Stomach (tissue), 9 donors: ENCODE results near the gene PANX1. TPM values are rescaled to one million over a fixed set of nuclear protein-coding genes. Genes with fewer than 3 reads are reported as not detected.
"Not testable (repeated sequence)": the region's sequence is repeated elsewhere in the genome, so short reads cannot be mapped to it uniquely, and the experiment has no call there.

Experiments used
- DNase-seq, 2 donors: peaks; one replicate each; pipeline versions ENCODE4 v3.0.0 to v3.0.0-alpha.2; 2013 to 2019
- H3K27ac ChIP-seq, 5 donors: fragments of 200-600 bp in 4 of 5; sonication (generic) in 4 of 5; one replicate each; pipeline ENCODE4 v1.5.1; 2013 to 2019; ENCODE audit warnings: mild to moderate bottlenecking in 1 of 5, moderate library complexity in 1 of 5
- H3K27me3 ChIP-seq, 3 donors: fragments of 200-600 bp; sonication (generic); one replicate each; pipeline ENCODE4 v1.5.1; 2017 to 2019; ENCODE audit warnings: mixed run types in 1 of 3
- H3K36me3 ChIP-seq, 4 donors: fragments of 200-600 bp; sonication (generic); 1 replicate in 3 of 4; 2 replicates in 1 of 4; pipeline ENCODE4 v1.5.1; 2016 to 2019
- H3K4me1 ChIP-seq, 4 donors: fragments of 200-600 bp; sonication (generic); one replicate each; pipeline ENCODE4 v1.5.1; 2016 to 2019
- H3K4me3 ChIP-seq, 4 donors: fragments of 200-600 bp; sonication (generic) in 3 of 4; one replicate each; pipeline ENCODE4 v1.5.1; 2016 to 2019; ENCODE audit warnings: mild to moderate bottlenecking in 1 of 4
- H3K9me3 ChIP-seq, 4 donors: fragments of 200-600 bp; sonication (generic); one replicate each; pipeline ENCODE4 v1.5.1; 2016 to 2019
- CTCF ChIP-seq, 7 experiments: fragments of 450-650 bp in 4 of 7; fragments of 200-600 bp in 3 of 7; sonication (generic) in 3 of 7; IDR thresholded peaks; one replicate each; pipeline ENCODE4 v1.5.1; 2016 to 2019; ENCODE audit warnings: antibody characterized with exemption in 7 of 7, control low read depth in 2 of 7, mild to moderate bottlenecking in 1 of 7
- EP300 ChIP-seq: sonication (generic); formaldehyde crosslinking; IDR thresholded peaks from one replicate; pipeline ENCODE4 v1.6.1; 2017; ENCODE audit warnings: antibody characterized with exemption
- POLR2A ChIP-seq, 4 donors: fragments of 450-650 bp; IDR thresholded peaks; one replicate each; pipeline ENCODE4 v1.6.1; 2016; ENCODE audit warnings: antibody characterized with exemption in 4 of 4, control low read depth in 2 of 4, mild to moderate bottlenecking in 1 of 4, moderate library complexity in 1 of 4
- POLR2AphosphoS5 ChIP-seq, 3 donors: sonication (generic); formaldehyde crosslinking; IDR thresholded peaks; one replicate each; pipeline ENCODE4 v1.6.1; 2016; ENCODE audit warnings: antibody characterized with exemption in 3 of 3
- WGBS, 5 donors: extraction: QIAGEN DNeasy Blood & Tissue Kit in 3 of 5; methylation state at CpG; one replicate each; pipeline versions ENCODE4 v1.1.5 to v1.1.7; 2013 to 2018; 5-methylcytosine and 5-hydroxymethylcytosine counted together
- intact Hi-C: fragments of 100-400 bp; cut with DNase I; formaldehyde crosslinking; loops from one replicate; pipeline ENCODE4 v1.15.1; 2023; ENCODE audit warnings: low total_unique reads
- polyA plus RNA-seq, 3 donors: library from polyadenylated mRNA; stranded (reverse); fragments of 200-250 nt; gene quantifications; one replicate each; pipeline ENCODE4 v1.2.3, GENCODE V29; 2013
- total RNA-seq, 5 donors: library from RNA; depleted of rRNA; stranded (reverse); fragments of >200 nt; gene quantifications; one replicate each; pipeline versions ENCODE4 v1.1.0 to v1.2.3, GENCODE V29; 2014 to 2016
- donor health status: healthy with polysubstance abuse.
- donor health status: Bipolar disorder and iron deficiency.
- donor health status: healthy.

The PANX1 gene
- total and polyA plus RNA-seq, 8 donors, result 1.2 to 41.1 (median 11.1) TPM

- intact Hi-C loops, result no loop called here
- Histone ChIP-seq H3K4me3 (no peak overlapping the region), H3K27me3 (no peaks in the 10 kb centered on the region), H3K36me3 (no peaks in the 10 kb centered on the region), H3K9me3 (no peaks in the 10 kb centered on the region), H3K27ac (no peak overlapping the region), H3K4me1 (peaks cover 0 to 11% (median 5%) of the 10 kb centered on the region in 4 donors)
- no peak for DNase-seq
- TF ChIP-seq CTCF (IDR thresholded peaks at IDR 0.05) (no peak), POLR2A (IDR thresholded peaks at IDR 0.05) (no peak), EP300 (no peak), POLR2AphosphoS5 (IDR thresholded peaks at IDR 0.05) (no peak)
Measured at GRCh38 chr11:94117871-94118270, 10.8 kb upstream of the PANX1 start.

GRCh38 chr11:94119676-94120075 lies 9.0 kb upstream of the PANX1 start:
- intact Hi-C loops, H3K9me3 ChIP-seq, H3K4me3 ChIP-seq, H3K36me3 ChIP-seq, H3K27me3 ChIP-seq, DNase-seq, H3K27ac ChIP-seq: not testable (repeated sequence)
- WGBS, 5 donors, result 77 to 99% (median 92%) methylated on average over 6 of the region's 6 CpGs
- H3K4me1 ChIP-seq, result peaks cover 0 to 11% (median 5%) of the 10 kb centered on the region in 4 donors

- H3K27me3 ChIP-seq, H3K4me3 ChIP-seq, H3K27ac ChIP-seq, H3K36me3 ChIP-seq, intact Hi-C loops, DNase-seq, H3K9me3 ChIP-seq: not testable (repeated sequence)
- H3K4me1 ChIP-seq, result peaks cover 0 to 11% (median 5%) of the 10 kb centered on the region in 4 donors
- WGBS, 5 donors, result 79 to 89% (median 82%) methylated on average over 2 of the region's 2 CpGs
Measured at GRCh38 chr11:94120516-94120915, 8.1 kb upstream of the PANX1 start.

GRCh38 chr11:94120946-94121345 lies 7.7 kb upstream of the PANX1 start:
- intact Hi-C loops, result no loop called here
- H3K9me3 ChIP-seq, result no peaks in the 10 kb centered on the region
- no peak for DNase-seq
- no peak overlapping the region for H3K27ac ChIP-seq
- H3K27me3 ChIP-seq, result no peaks in the 10 kb centered on the region
- no peak overlapping the region for H3K4me3 ChIP-seq
- TF ChIP-seq CTCF (IDR thresholded peaks at IDR 0.05) (no peak), EP300 (no peak), POLR2AphosphoS5 (IDR thresholded peaks at IDR 0.05) (no peak), POLR2A (IDR thresholded peaks at IDR 0.05) (no peak)
- H3K36me3 ChIP-seq, result no peaks in the 10 kb centered on the region
- WGBS, 5 donors, result 91 to 98% (median 94%) methylated on average over 6 of the region's 6 CpGs
- peaks cover 0 to 8% (median 4%) of the 10 kb centered on the region in 4 donors for H3K4me1 ChIP-seq

GRCh38 chr11:94125407-94126115 lies 3.1 kb upstream of the PANX1 start:
- peaks cover 16 to 24% (median 22%) of the 10 kb centered on the region in 4 donors for H3K4me1 ChIP-seq
- no peaks in the 10 kb centered on the region for H3K36me3 ChIP-seq
- H3K4me3 ChIP-seq, result no peak overlapping the region
- H3K27ac ChIP-seq, result no peak overlapping the region
- no peaks in the 10 kb centered on the region for H3K27me3 ChIP-seq
- 88 to 96% (median 93%) methylated on average over 7 to 8 of the region's 8 CpGs for WGBS, 5 donors
- DNase-seq, result no peak
- intact Hi-C loops, result no loop called here
- H3K9me3 ChIP-seq, result no peaks in the 10 kb centered on the region
- TF ChIP-seq EP300, result no peak

GRCh38 chr11:94127638-94128037 lies 1.0 kb upstream of the PANX1 start:
- peak overlapping the region in 3 of 4 donors; percentile 73 to 89 (median 74) for H3K4me3 ChIP-seq
- TF ChIP-seq CTCF (IDR thresholded peaks at IDR 0.05) (no peak), POLR2A (IDR thresholded peaks at IDR 0.05) (no peak), POLR2AphosphoS5 (IDR thresholded peaks at IDR 0.05) (no peak), EP300 (no peak)
- no peaks in the 10 kb centered on the region for H3K27me3 ChIP-seq
- no peaks in the 10 kb centered on the region for H3K9me3 ChIP-seq
- H3K36me3 ChIP-seq, result no peaks in the 10 kb centered on the region
- intact Hi-C loops, result no loop called here
- no peak for DNase-seq
- H3K27ac ChIP-seq, result peak overlapping the region in 4 of 5 donors; percentile 94 to 98 (median 96)
- peaks cover 33 to 43% (median 41%) of the 10 kb centered on the region in 4 donors for H3K4me1 ChIP-seq
